ENCODE measurements around the gene NARS2.

Gene NARS2

DNA sequence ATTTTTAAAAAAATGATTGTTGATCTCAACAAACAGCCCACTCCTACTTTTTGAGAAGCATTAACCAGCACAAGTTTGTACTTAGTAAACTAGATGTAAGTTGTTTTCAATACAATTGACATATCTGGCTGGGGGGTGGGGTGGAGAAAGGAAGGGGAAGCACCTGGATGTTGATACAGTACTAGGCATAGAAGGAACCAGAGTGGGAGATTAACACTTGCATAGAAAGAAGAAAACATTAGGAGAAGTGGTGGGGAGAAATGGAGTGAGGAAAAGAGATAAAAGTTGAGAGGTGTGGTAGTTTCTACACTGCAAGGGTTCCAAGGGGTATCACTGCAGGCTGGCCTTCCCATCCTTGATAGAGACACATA is 146.4 kb downstream of the NARS2 start:
- no peak for DNase-seq

DNA sequence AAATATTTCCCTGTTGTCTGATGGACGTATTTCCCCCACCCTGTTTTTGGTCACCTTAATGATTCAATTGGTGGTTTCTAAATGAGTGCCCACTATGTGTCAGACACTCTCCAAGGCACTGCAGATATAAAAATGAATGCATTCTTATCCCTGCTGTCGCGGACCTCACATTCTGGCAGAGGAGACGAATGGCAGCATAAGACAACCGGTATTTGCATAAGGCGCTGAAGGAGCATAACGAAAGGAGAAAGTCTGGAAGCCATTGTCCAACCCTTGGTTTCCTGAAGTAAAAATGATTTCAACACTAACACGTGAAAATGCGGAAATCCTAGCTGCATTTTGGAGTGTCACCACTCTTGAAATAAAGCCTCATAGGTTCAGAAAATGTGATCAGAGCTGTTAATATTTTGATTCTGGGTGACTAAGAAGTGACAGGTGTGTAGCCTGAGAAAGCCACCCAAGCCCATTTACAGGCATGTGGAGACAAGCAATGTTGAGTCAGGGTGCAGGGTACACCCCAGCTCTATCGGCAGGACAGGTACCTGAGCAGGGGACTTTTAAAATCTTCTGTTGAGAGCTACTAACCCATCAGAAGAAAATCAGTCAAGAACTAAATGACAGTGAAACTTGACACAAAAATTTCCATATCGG is 146.9 kb downstream of the NARS2 start:
- DNase-seq: no peak

GRCh38 chr11:78426845-78427244 is 147.8 kb downstream of the NARS2 start:
- DNase-seq: no peak

GRCh38 chr11:78425399-78426070 is 149.1 kb downstream of the NARS2 start:
- DNase-seq: no peak

GRCh38 chr11:78424334-78425270 is 150.1 kb downstream of the NARS2 start:
- no peak for DNase-seq

GRCh38 chr11:78423241-78423640 is 151.4 kb downstream of the NARS2 start:
- no peak for DNase-seq

- DNase-seq: peak; percentile 18
Measured at GRCh38 chr11:78420796-78421209, 153.9 kb downstream of the NARS2 start.

- peak; percentile 52 for DNase-seq
Measured at GRCh38 chr11:78420255-78420764, 154.4 kb downstream of the NARS2 start.

DNA sequence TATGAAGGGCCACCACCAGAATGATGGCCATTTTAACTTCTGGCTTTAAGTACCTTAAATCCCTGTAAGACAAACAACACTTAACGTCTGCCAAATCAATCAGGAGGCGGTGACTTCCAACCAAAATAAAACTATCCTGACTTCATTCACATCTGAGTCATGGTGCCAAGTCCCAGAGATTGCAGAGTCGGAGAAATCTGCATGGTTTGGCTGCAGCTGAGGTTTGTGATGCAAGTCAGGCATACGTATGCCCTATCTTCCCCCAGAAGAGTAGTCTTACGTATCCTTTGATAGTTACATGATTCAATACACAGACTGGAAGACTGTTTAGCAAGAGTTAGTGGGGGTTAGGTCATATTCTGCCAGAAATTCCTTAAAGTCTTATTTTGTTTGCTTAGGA is 155.3 kb downstream of the NARS2 start:
- DNase-seq: no peak

DNA sequence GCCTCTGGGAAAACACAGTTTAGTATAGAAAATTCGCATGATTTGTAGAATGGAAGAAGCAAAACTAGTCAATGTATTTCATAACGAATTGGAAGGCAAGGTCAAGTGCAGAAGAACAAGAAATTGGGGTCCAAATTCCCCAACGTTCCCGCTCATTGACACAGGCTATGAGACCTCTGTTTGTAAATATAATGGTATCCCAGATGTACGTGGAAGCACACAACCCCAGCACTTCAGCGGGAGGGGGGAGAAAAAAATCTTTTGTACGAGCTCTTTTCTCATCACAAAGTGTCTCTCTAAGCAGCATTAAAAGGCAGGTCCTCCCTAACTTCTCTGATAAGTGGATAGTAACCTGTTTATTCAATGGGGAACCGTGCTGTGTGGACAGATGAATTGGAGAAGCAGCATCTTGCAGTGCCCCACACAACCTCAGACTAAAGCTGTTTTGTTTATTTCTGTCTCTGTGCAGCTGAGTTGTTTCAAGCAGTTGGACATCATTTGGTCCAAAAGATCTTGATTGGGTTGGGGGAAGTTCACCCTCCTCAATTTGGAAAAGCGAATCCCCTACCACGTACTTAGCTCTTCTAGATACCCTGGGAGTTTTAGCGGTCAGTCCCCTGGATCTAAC is 156.0 kb downstream of the NARS2 start:
- DNase-seq: no peak

DNA sequence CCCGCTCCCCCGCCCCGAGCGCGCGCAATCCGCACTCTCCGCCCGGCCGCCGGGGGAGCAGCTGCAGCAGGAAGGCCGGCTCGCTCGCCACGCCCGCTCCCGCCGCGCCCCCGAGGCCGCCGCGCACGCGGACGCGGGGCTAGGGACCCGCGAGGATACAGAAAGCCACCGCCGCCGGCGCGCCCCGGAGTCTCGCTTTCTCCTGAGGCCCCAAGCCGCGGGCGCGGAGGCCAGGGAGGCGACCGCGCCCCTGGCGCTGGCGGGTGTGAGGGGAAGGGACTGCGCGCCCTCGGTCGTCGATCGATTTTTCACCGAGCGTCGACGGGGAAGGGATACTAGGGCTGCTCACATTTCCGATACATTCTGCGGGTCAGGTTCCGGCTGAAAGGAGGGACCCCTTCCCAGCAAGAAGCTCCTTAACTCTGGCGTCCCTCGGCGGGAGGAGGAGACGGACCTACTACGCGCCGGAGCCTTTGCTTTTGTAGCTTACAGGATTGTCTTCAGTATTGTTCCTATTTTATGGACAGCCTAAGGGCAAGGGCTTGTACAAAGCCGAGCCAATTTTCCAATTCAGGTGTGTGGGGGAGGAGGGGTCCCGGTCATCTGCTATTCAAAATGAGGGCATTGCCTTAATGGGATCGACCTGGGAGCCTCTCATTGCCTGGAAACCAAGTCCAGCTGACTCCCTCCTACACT is 156.6 kb downstream of the NARS2 start:
- DNase-seq: peak; percentile 69

- peak; percentile 35 for DNase-seq
Measured at GRCh38 chr11:78417175-78417887, 157.3 kb downstream of the NARS2 start, which contains the start of gene GAB2. GAB2 (minus strand) TSS chr11:78417820; CDS start chr11:78417720, 100 bp downstream.

- DNase-seq: peak; percentile 76
Measured at GRCh38 chr11:78416285-78417174, 158.1 kb downstream of the NARS2 start.

- DNase-seq: no peak
Measured at GRCh38 chr11:78415338-78415737, 159.3 kb downstream of the NARS2 start.

DNA sequence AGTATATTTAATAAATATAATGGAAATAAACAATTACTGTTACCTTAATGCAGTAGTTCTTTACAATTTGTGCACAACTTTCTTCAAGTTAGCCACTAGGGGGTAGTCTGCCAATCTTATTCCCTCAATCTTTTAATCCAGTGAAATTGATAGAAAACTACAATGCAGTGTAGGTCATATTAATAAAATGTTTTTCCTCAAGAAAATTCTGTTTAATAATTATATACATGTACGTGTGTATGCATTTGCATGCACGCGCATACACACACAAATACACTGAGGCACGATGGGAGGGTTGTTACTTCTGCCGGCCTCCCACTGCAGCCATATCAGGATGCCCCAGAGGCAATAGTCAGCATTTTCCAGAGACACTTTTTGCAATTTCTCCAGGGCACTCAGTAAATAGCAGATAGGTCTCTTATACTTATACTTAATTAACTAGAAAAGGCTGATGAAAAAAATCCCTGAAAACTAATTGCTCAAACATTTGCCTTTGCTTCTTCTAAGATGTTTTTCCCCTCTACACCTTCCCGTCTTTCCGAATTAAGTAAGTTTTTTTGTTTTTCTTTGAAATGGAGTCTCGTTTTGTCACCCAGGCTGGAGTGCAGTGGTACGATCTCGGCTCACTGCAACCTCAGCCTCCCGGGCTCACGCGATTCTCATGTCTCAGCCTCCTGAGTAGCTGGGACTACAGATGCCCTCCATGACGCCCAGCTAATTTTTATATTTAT is 160.2 kb downstream of the NARS2 start:
- no peak for DNase-seq

- no peak for DNase-seq
Measured at GRCh38 chr11:78408619-78409018, 166.0 kb downstream of the NARS2 start.

DNA sequence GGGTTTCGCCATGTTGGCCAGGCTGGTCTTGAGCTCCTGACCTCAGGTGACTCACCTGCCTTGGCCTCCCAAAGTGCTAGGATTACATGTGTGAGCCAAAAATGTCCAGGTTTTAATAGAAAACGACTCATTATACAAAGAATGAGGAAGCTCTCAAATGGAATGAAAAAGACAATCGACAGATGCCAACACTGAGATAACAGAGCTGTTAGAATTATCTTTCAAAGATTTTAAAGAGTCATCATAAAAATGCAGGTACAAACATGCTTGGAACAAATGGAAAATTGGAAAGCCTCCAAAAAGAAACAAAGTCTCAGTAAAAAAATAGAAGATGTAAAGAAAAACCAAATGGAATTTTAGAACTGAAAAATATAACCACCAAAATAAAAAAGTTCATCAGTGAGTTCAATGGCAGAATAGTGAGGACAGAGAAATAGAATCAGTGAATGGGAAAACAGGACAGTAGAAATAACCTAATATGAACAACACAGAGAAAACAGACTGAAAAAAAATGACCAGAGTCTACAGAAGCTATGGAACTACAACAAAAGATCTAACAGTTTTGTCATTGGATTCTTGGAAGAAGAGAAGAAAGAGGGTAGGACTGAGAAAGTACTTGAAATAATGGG is 168.0 kb downstream of the NARS2 start:
- no peak for DNase-seq

DNA sequence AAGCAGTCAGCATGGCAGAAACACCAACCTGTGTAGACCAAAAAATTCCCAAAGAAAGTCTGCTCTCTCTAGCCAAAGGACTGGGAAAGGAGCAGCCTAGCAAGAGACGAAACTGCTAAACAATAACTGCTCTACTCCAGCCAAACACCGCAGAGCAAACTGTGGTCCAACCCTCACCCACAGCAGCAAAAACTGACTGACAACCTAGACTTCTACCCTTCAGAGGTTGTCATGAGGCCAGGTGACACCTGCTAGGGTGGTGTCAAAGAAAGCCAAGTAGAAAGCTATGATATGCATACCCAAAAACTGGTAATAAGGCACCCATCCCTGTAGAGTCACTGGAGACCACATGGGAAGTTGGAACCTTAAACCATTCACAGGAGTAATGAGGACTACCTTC is 168.9 kb downstream of the NARS2 start:
- no peak for DNase-seq

GRCh38 chr11:78403781-78404180 is 170.9 kb downstream of the NARS2 start:
- no peak for DNase-seq
